ENCODE data around the gene SLC16A13.
"Not testable (repeated sequence)": the region's sequence is repeated elsewhere in the genome, so short reads cannot be mapped to it uniquely, and the experiment has no call there.

Gene SLC16A13

DNA sequence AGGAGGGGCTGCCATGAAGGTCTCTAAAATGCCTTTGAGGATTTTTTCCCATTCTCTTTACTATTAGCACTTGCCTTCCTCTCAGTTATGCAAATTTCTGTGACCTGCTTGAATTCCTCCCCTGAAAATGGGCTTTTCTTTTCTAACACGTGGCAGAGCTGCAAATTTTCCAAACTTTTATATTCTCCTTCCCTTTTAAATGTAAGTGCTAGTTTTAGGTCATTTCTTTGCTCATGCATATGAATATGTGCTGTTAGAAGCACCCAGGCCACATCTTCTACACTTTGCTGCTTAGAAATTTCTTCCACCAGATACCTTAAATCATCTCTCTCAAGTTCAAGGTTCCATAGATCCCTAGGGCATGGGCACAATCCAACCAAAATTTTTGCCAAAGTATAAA lies 32.5 kb downstream of the SLC16A13 start:
- no peak for DNase-seq

DNA sequence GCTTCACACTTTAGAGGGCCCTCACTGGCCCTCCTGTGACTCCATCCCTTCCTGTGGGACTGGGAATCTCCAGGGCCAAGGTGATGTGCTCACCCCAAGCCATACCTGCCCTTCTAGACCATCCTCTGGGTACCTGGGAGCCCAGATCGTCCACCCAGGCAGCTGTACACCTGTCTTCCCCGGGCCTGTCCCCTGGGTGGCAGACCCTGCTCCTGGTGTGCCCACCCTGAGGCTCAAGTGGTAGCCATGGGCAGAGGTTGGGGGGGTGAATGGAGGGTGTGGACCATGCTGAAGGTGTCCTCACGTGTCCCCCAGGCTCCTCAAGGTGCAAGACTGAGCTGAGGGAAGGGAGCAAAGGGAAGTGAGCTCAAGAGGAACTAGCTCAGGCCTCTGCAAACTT lies 34.9 kb downstream of the SLC16A13 start:
- DNase-seq: no peak

DNA sequence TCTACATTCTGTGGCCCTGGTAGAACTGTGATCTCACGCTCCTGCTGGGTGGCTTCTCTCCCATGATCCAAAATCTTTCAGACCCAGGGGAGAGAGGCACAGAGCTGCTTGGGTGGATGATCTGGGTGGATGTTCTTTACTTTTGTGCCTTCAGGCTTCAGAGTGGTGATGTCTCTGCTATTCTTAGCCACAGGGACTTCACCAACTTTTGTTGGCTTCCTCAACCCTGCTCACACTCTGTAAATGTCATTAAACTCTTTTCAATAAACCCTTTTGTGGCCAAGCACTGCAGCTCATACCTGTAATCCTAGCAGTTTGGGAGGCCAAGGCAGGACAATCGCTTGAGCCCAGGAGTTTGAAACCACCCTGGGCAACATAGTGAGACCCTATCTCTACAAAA lies 36.6 kb downstream of the SLC16A13 start:
- DNase-seq: no peak

DNA sequence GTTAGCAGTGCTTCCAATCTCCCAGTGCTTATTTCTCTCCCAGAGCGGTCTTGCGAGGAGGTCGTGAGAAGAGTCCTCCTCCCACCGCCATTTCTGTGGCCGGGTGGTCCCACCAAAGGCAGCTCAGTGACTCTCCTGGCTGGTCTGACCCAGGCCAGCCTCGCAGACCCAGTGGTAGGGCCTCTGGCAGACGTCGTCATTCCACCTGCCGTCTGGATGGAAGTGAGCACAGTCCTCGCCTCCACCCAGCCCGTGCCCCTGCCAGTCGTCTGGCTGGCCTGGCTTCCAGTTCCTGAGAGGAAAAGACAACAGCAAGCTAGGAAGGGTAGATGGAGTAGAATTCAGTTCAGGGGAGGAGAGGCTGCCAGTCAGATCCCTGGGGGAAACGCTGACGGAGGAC lies 39.1 kb downstream of the SLC16A13 start:
- no peak for DNase-seq

DNA sequence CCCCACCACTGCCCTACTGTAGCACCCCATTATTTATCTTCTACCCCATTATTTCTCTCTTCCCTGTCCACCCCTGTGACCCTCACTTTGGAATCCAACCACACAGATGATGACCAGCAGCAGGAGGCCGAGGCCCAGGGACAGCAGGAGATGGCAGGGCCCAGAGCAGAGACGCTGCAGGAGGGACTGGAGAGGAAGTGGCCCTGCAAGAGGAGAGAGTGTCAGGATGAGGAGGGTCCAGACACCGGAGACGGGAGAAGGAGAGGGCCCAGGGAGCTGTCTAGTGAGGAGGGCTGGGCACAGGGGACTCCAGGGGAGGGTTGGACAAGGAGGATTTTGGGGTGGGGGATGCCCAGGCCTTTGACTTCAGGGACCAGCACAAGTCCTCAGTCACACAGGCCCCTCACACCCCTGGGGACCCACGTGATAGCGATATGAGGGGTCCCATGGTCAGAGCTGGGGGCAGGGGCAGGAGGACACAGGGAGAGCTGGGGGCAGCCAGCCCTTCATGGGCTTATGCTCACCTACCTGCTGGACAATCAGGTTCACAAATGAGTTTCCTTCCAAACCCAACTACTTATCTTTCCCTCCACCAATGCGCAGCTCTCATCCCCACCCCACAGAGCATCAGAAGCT lies 42.2 kb downstream of the SLC16A13 start:
- no peak for DNase-seq

DNA sequence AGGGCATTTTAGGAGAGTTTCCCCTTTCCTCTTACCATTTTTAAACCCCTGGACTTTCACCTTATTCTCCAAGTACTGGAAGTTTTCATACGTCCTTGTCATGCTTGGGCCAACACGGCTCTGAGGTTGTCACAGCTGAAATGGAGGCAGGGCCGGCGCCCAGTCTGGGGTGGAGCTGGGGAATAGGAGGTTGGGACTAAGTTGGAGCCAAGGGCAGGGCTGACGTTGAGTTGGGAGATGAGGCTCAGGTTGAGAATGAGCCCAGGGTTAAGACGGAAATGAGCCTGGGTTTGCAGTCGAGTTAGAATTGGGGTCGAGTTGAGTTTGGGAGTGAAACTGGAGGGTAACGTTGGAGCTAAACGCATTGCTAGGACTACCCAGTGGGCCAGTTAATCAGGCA lies 42.9 kb downstream of the SLC16A13 start:
- no peak for DNase-seq

DNA sequence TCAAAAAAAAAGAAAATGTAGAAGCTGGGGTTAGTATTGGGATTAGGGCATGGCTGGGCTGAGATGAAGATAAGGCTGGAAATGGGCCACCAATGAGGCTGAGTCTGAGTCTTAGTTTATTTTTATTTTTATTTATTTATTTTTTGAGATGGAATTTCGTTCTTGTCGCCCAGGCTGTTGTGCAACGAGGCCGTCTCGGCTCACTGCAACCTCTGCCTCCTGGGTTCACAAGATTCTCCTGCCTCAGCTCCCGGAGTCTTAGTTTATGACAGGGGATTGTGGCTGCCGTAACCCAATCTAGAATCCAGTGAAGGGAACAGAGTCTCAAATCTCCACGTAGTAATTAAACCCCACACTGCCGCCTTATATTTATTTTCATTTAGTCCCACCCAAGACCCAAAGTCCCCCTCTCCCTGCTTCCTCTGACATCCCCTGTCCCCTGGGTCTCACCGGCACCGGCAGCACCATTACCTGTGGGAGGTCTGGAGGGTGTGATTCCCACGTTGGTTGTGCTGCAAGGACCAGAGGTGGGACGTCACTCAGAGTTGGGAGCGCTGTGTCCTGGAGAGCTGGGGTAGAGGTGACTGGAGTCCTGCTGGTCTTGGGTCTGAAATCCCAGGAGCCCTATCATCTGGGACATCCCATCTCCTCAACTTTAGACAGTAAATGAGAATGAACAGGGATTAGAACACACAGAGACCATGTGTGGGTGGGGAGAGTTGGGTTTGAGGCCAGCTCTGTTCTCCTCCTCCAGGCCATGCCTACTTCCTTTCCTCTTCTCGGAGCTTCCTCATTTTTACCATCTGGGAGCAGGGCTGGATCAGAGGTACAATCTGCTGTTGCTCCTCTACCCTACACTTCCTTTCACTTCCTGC lies 44.0 kb downstream of the SLC16A13 start, which contains the start of gene CLEC10A:
Gene CLEC10A (minus strand): TSS at position 671 of the 875 bp plus-strand sequence. CDS start 1,439 bp downstream, outside the sequence.
- DNase-seq: no peak

DNA sequence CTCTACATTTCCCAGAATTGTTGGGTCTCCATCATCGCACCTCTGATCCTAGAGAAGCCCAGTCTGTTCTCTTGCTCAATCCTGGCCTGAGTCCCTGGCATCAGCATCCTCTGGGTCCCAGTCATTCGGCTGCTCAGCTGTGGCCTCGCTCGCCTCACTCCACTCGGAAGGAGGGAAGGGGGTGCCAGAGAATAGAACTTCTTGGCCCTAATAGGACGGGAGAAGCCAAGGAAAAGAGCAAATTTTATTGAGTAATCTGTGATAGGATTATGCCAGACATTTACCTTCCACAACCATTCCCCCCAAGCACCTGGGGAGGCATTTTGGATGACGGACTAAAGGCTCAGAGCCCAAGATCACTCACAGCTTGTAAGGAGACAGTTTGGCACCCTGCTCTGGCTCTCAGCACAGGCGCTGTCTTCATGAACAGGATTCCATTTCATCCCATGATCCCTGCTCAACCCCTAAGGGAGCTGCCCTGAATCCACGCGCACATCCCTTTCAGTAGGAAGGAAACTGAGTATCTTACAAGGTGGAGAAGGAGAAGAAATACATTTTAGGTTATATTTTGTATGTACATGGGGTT lies 44.7 kb downstream of the SLC16A13 start:
- no peak for DNase-seq

DNA sequence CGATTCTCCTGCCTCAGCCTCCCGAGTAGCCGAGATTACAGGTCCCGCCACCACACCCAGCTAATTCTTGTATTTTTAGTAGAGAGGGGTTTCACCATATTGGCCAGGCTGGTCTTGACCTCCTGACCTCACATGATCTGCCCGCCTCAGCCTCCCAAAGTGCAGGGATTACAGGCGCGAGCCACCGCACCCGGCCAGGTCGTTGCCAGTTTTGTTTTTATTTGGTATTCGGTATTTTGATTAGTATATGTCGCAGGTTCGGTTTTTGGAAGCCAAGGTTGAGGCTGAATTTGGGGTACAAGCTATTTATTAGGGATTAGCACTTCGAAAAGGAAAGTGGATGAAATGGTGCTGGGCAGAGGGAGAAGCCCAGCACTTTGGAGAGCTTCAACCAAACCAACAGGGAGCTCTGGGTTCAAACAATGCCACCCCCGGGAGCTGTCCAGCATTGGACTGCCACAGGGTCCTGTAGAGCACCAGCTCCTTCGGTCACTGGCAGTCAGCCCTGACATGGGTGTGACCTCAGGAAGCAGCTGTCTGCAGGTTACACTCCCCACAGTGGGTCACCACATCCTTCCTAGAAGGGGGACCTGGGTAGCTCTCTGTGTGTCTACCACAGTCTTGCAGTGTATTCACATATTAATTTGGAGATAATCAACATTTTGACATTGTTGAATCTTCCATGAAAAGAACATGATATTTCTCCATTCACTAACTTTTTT lies 45.7 kb downstream of the SLC16A13 start:
- no peak for DNase-seq

DNA sequence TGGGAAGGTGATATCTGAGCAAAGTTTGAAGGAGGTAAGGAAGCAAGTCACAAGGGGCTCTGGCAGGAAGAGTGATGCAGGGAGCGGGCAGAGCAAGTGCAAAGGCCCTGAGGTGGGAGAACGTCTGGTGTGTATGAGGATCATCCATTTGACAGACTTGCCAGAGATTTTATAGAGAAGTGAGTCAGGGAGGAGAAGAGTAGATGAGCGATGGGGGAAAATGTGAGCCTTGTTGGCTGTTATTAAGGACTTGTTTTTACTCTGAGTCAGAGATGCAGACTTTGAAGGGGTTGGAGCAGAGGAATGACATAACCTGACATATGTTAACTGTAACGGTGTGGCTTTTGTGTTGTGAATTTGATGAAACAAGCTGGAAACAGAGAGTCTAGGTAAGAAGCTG lies 47.8 kb downstream of the SLC16A13 start:
- DNase-seq: no peak

DNA sequence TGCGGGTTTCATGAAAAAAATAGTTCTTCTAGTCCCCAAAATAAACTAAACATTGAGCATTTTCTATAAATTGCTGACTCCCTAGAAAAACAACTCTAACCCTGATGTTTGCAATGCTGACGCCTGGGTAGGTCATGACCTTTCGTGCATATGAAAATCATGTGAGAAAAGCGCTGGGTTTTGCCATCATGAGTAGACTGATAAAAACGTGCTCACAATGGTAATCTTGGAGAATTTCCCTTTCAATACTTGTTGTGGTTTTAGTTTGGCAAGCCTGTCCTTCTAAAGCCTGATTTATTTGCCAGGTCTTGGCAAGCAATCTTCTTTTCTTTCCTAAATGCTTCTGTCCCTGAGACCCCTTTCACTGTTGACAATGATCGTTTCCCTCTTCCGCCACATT lies 48.3 kb downstream of the SLC16A13 start:
- DNase-seq: no peak

DNA sequence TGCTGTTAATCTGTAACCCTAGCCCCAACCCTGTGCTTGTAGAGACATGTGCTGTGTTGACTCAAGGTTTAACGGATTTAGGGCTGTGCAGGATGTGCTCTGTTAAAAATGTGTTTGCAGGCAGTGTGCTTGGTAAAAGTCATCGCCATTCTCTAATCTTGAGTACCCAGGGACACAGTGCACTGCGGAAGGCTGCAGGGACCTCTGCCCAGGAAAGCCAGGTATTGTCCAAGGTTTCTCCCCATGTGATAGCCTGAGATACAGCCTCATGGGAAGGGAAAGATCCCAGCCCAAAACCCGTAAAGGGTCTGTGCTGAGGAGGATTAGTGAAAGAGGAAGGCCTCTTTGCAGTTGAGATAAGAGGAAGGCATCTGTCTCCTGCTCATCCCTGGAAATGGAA lies 52.6 kb downstream of the SLC16A13 start:
- DNase-seq: not testable (repeated sequence)

DNA sequence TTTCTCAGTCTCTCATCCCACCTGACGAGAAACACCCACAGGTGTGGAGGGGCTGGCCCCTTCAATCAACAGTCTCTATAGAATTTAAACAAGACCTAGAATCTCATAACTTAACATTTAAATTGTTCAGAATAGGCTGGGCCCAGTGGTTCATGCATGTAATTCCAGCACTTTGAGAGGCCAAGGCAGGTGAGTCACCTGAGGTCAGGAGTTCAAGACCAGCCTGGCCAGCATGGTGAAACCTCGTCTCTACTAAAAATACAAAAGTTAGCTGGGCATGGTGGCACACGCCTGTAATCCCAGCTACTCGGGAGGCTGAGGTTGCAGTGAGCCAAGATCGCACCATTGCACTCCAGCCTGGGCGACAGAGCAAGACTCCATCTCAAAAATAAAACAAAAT lies 53.8 kb downstream of the SLC16A13 start:
- not testable (repeated sequence) for DNase-seq
